Aorta (tissue), 5 donors: ENCODE measurements around the gene MBD3L2. TPM values are rescaled to one million over a fixed set of nuclear protein-coding genes. Genes with fewer than 3 reads are reported as not detected.

Experiments used
- ATAC-seq: fragments of 200-7000 bp; cut with Tn5 transposase; one replicate; pipeline ENCODE4 v1.9.1; 2022; ENCODE audit warnings: moderate library complexity; ENCODE audit not compliant: low FRiP score
- DNase-seq, 2 donors: peaks; one replicate each; pipeline ENCODE4 v3.0.0-alpha.2; 2020
- H3K27ac ChIP-seq, 2 donors: one replicate each; pipeline ENCODE4 v1.5.1; 2013; ENCODE audit warnings: low read length in 2 of 2, mild to moderate bottlenecking in 2 of 2, moderate library complexity in 2 of 2, control low read depth in 1 of 2, inconsistent platforms in 1 of 2, low read depth in 1 of 2
- H3K27me3 ChIP-seq, 2 donors: one replicate each; pipeline ENCODE4 v1.6.1; 2013; ENCODE audit warnings: control low read depth in 1 of 2, low read length in 1 of 2, mild to moderate bottlenecking in 1 of 2, moderate library complexity in 1 of 2; ENCODE audit not compliant: insufficient read depth in 2 of 2, control insufficient read depth in 1 of 2
- H3K36me3 ChIP-seq, 2 donors: one replicate each; pipeline ENCODE4 v1.6.1; 2013; ENCODE audit warnings: control low read depth in 1 of 2, low read length in 1 of 2, mild to moderate bottlenecking in 1 of 2; ENCODE audit not compliant: insufficient read depth in 2 of 2, control insufficient read depth in 1 of 2
- H3K4me1 ChIP-seq, 2 donors: one replicate each; pipeline ENCODE4 v1.6.1; 2013; ENCODE audit warnings: low read length in 2 of 2, control low read depth in 1 of 2, mild to moderate bottlenecking in 1 of 2, moderate library complexity in 1 of 2; ENCODE audit not compliant: insufficient read depth in 2 of 2, control insufficient read depth in 1 of 2
- H3K4me3 ChIP-seq, 2 donors: one replicate each; pipeline ENCODE4 v1.5.1; 2013; ENCODE audit warnings: low read length in 2 of 2, control low read depth in 1 of 2, mild to moderate bottlenecking in 1 of 2
- H3K9me3 ChIP-seq: one replicate; pipeline ENCODE4 v1.6.1; 2013; ENCODE audit warnings: mild to moderate bottlenecking, low read length; ENCODE audit not compliant: control insufficient read depth
- WGBS, 2 donors: extraction: QIAGEN DNeasy Blood & Tissue Kit; methylation state at CpG; one replicate each; pipeline ENCODE4 v1.1.7; 2013; 5-methylcytosine and 5-hydroxymethylcytosine counted together
- intact Hi-C, 2 donors: fragments of 100-400 bp; cut with DNase I; formaldehyde crosslinking; loops; one replicate each; pipeline versions ENCODE4 v1.14.2 to v1.15.0; 2022
- polyA plus RNA-seq, 2 donors: library from polyadenylated mRNA; stranded (reverse); fragments of 200-250 nt; gene quantifications; one replicate each; pipeline ENCODE4 v1.2.3, GENCODE V29; 2013
- total RNA-seq, 2 donors: library from RNA; stranded (reverse); fragmentation: NEBNext Ultra II Directional; extraction: Animal tissue kit (Norgen Biotek cat#: 25700); gene quantifications; one replicate each; pipeline ENCODE4 v1.2.1, GENCODE V29; 2021
- donor health status: healthy with polysubstance abuse.
- donor health status: Bipolar disorder and iron deficiency.
- donor health status: DM: no; HTN: no; CAD: no.
- donor health status: DM: no; HTN: no; CAD: no.
- donor health status: DM: yes; HTN: yes; CAD: no.

Gene MBD3L2
- total and polyA plus RNA-seq, 4 donors = not detected

DNA sequence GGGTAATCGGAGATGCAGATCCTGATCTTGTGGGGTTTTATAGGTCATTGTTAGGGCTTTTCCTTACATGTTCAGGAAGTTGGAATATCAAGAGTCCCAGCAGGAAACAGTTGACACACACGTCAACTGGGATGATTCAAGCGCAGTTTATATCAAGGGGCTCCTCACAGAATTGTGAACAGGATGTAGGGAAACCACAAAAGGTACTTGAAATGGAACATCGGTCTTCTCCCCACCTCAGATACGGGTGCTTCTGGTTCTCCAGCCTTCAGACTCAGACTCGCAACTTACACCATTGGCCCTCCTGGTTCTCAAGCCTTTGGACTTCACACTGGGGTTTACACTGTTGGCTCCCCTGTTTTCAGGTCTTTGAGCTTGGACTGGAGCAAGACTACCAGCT is 39.9 kb downstream of the MBD3L2 start:
- Histone ChIP-seq H3K36me3 (peaks cover 4 to 5% of the 10 kb centered on the region in 2 donors), H3K4me3 (no peak overlapping the region), H3K4me1 (no peaks in the 10 kb centered on the region), H3K9me3 (peaks cover 26% of the 10 kb centered on the region), H3K27ac (no peak overlapping the region), H3K27me3 (no peaks in the 10 kb centered on the region)
- ATAC-seq = no peak
- intact Hi-C loops = no loop called here
- WGBS, 2 donors = 95 to 96% methylated on average over 6 of the region's 6 CpGs
- no peak for DNase-seq

DNA sequence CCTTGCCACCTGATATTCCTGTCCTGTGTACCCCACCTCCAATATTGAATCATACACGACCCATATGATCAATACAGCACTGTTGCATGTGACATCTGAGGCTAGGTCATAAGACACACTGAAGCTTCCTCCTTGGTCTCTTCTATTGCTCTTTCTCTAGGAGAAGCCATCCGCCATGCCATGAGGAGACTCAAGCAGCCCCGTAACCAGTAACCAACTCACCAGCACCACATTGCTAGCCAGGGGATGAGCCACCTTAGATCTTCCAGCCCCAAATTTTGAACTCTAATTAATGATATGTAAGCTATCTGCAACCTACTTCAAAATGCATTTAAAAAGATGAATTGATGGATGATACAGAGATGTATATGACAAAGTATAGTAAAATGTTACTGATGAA is 49.0 kb downstream of the MBD3L2 start:
- no peak overlapping the region for H3K27ac ChIP-seq
- no peaks in the 10 kb centered on the region for H3K4me1 ChIP-seq
- H3K9me3 ChIP-seq = no peaks in the 10 kb centered on the region
- no peak overlapping the region for H3K4me3 ChIP-seq
- H3K36me3 ChIP-seq = no peaks in the 10 kb centered on the region
- no peaks in the 10 kb centered on the region for H3K27me3 ChIP-seq
- intact Hi-C loops = no loop called here
- ATAC-seq = no peak
- 97 to 98% methylated on average over 3 of the region's 3 CpGs for WGBS, 2 donors
- DNase-seq = no peak

DNA sequence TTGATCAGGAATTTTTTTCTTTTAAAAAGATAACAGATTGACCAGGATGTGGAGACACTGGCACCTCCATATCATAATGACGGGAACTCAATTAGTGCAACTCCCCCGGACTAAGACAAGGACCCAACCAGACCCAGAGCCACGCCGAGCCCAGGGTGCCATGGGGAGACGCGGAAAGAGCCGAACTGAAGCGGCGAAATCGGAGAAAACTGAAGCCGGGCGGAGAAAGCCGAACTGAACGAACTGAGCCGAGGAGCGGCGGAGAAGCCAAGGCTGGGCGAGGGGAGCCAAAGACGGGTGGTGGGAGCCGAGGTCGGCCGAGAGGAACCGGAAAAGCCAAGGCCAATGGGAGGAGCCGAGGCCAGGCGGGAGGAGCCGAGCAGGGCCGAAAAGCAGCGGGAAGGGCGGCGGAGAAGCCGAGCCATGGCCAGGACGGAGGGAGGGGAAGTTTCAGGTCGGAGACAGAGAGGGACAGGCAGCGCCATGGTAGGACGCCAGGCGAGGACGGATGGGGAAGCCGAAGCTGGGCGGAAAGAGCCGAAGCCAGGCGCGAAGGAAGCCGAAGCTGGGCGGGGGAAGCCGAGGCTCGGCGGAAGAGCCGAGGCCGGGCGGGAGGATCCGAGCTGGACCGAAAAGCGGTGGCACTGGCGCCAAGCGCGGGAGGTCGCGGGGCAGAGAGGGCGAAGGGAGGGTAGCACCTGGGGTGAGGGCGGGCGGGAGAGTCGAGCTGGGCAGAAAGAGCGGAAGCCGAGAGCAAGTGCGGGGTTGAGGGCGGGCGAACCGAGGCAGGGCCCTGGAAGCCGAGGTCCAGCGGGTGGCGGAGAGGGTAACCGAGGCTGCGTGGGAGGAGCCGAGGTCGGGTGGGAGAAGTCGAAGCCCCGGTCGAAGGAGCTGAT is 49.8 kb downstream of the MBD3L2 start:
- Histone ChIP-seq H3K27me3 (no peaks in the 10 kb centered on the region), H3K4me1 (no peaks in the 10 kb centered on the region), H3K9me3 (no peaks in the 10 kb centered on the region), H3K27ac (peak overlapping the region in 1 of 2 donors; percentile 86), H3K36me3 (no peaks in the 10 kb centered on the region), H3K4me3 (peak overlapping the region; percentile 3 to 5)
- DNase-seq (peak; percentile 95 to 97), ATAC-seq (peak; percentile 98)
- 0% methylated on average over 74 to 78 of the region's 78 CpGs for WGBS, 2 donors
- intact Hi-C loops = no loop called here

DNA sequence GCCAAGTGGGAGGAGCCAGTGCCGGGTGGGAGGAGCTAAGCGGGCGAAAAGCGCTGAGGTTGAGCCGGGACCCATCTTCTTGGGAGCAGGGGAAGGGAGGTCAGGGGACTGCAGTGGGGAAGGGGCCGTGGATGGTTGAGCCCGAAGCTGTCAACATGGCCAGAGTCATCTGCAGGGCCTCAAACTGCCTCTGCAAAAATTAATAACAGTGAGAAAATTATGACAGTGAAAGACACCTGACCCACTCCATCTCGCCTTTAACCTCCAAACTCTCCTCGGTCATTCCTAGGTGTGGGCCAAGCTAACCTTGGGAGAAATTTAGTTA is 50.4 kb downstream of the MBD3L2 start:
- no peaks in the 10 kb centered on the region for H3K4me1 ChIP-seq
- H3K4me3 ChIP-seq = peak overlapping the region in 1 of 2 donors; percentile 5
- WGBS, 2 donors = 10 to 13% methylated on average over 9 of the region's 9 CpGs
- H3K27me3 ChIP-seq = no peaks in the 10 kb centered on the region
- no peak overlapping the region for H3K27ac ChIP-seq
- H3K9me3 ChIP-seq = no peaks in the 10 kb centered on the region
- intact Hi-C loops = no loop called here
- no peak for ATAC-seq
- DNase-seq = no peak
- H3K36me3 ChIP-seq = no peaks in the 10 kb centered on the region

Other genes starting within 250 kb of the MBD3L2 start
- gene ADGRE1, start 161.7 kb upstream of the MBD3L2 start, total RNA-seq = 1 to 10 TPM in 1 of 2 donors, under 1 TPM in 1; 0.42 to 1.6 TPM
- under 1 TPM; 0.08 to 0.50 TPM for gene ADGRE1, start 161.7 kb upstream of the MBD3L2 start, polyA plus RNA-seq
- not detected for gene MBD3L2B, start 27.9 kb upstream of the MBD3L2 start, total RNA-seq
- not detected for gene MBD3L2B, start 27.9 kb upstream of the MBD3L2 start, polyA plus RNA-seq
- not detected for gene MBD3L5, start 18.7 kb upstream of the MBD3L2 start, total RNA-seq
- not detected for gene MBD3L5, start 18.7 kb upstream of the MBD3L2 start, polyA plus RNA-seq
- gene MBD3L4, start 9.1 kb upstream of the MBD3L2 start, total RNA-seq = not detected
- gene MBD3L4, start 9.1 kb upstream of the MBD3L2 start, polyA plus RNA-seq = not detected
- gene MBD3L3, start 9.4 kb downstream of the MBD3L2 start, total RNA-seq = not detected
- gene MBD3L3, start 9.4 kb downstream of the MBD3L2 start, polyA plus RNA-seq = not detected
- gene ZNF557, start 20.4 kb downstream of the MBD3L2 start, total RNA-seq = 10 to 100 TPM; 10.6 to 11.5 TPM
- gene ZNF557, start 20.4 kb downstream of the MBD3L2 start, polyA plus RNA-seq = 1 to 10 TPM in 1 of 2 donors, under 1 TPM in 1; 0.63 to 2.4 TPM
- gene INSR, start 245.1 kb downstream of the MBD3L2 start, total RNA-seq = 100 to 1,000 TPM in 1 of 2 donors, 10 to 100 TPM in 1; 67.0 to 106 TPM
- 10 to 100 TPM in 1 of 2 donors, 1 to 10 TPM in 1; 4.8 to 12.0 TPM for gene INSR, start 245.1 kb downstream of the MBD3L2 start, polyA plus RNA-seq